Measurements from ENCODE around the gene LYRM7.

The LYRM7 gene

DNA sequence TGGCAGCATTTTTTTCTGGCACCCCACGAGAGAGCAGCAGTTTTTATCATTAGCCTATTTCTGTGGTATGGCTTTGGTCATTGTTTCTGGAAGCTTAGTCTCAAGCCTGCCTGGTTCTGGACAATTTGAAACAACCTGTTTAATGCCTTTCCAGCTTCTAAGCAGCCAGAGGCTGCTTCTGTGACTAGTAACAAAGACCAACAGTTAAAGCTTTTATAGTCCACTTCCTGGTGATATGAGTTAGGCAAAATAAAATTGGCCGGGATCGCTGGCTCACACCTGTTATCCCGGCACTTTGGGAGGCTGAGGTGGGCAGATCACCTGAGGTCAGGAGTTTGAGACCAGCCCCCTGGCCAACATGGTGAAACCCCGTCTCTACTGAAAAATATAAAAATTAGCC is 24.0 kb downstream of the LYRM7 start:
- POLR2A ChIA-PET (ENCODE audit: low non-redundant PET): no interaction called here
- CTCF ChIA-PET: interaction anchor here (0.9 kb wide), 1 partner anchor 70 kb away, joined by 3 read pairs; the partner anchor contains the start of gene CDC42SE2

DNA sequence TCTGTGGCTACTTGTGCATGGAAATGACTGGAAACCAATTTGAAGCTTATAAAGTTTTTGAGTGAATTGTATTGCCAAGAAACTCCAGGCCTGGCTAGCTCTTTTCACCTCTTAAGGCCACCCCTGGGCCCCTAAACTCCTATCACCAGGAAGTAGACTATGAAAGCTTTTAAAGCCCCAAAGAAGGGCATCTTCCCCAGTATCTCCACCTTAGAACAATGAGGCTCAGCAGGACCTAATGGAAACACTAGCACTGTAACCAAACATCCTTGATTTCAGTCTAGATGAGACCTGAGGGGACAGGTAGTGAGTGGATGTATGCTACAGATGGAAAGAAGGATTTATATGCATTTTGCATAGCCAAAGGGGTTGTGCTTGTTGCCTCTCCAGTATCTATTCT is 25.0 kb downstream of the LYRM7 start:
- no peak overlapping the region for H3K27ac ChIP-seq
- TF ChIP-seq, protein P1, sequence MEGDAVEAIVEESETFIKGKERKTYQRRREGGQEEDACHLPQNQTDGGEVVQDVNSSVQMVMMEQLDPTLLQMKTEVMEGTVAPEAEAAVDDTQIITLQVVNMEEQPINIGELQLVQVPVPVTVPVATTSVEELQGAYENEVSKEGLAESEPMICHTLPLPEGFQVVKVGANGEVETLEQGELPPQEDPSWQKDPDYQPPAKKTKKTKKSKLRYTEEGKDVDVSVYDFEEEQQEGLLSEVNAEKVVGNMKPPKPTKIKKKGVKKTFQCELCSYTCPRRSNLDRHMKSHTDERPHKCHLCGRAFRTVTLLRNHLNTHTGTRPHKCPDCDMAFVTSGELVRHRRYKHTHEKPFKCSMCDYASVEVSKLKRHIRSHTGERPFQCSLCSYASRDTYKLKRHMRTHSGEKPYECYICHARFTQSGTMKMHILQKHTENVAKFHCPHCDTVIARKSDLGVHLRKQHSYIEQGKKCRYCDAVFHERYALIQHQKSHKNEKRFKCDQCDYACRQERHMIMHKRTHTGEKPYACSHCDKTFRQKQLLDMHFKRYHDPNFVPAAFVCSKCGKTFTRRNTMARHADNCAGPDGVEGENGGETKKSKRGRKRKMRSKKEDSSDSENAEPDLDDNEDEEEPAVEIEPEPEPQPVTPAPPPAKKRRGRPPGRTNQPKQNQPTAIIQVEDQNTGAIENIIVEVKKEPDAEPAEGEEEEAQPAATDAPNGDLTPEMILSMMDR (conservative IDR thresholded peaks at IDR 0.05; ENCODE audit: low read depth): no peak
- CTCF ChIA-PET: interaction anchor here (0.7 to 0.9 kb wide), 2 partner anchors 69 to 95 kb away, joined by 3 to 4 read pairs; partner anchors contain the start of gene CDC42SE2
- DNase-seq (ENCODE audit: low spot score): no peak
- POLR2A ChIA-PET (ENCODE audit: low non-redundant PET): no interaction called here

More for the DNA sequence above, 24.0 kb downstream of the LYRM7 start:
- H3K27ac ChIP-seq: no peak overlapping the region
- TF ChIP-seq, protein P1 (conservative IDR thresholded peaks at IDR 0.05; ENCODE audit: low read depth): no peak
- no peak for DNase-seq (ENCODE audit: low spot score)

DNA sequence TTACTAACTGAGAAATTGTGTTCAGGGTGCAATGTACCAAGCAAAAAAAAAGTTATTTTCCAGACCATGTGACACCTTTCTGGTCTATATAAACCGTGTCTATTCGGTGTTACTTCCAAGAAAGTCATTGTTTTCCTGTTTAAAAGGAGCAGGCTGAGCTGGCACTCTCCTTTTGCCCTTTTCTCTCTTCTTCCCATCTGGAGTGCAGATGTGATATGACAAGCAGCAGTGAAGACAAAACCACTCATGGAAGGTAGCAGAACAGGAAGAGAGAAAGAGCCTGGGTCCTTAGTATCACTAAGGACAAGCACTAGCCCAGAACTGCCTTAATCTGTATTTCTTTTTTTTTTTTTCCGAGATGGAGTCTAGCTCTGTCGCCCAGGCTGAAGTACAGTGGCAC is 25.6 kb downstream of the LYRM7 start:
- DNase-seq (ENCODE audit: low spot score): no peak
- H3K27ac ChIP-seq: no peak overlapping the region
- ChIA-PET CTCF (interaction anchor here (0.7 kb wide), 1 partner anchor 94 kb away, joined by 4 read pairs; no protein-coding TSS in a partner anchor), POLR2A (ENCODE audit: low non-redundant PET) (no interaction called here)
- TF ChIP-seq, protein P1 (conservative IDR thresholded peaks at IDR 0.05; ENCODE audit: low read depth): no peak

DNA sequence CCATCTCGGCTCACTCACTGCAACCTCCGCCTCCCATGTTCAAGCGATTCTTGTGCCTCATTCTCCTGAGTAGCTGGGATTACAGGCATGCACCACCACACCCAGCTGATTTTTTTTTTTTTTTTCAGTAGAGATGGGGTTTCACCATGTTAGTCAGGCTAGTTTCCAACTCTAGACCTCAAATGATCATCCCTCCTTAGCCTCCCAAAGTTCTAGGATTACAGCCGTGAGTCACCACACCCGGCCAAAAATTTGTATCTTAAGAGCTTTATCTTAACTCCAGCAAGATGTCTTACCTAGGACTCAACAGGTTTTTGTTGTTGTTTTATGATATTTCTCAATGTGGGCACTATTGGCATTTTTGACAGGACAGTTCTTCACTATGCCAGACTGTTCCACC is 27.9 kb downstream of the LYRM7 start:
- POLR2A ChIA-PET (ENCODE audit: low non-redundant PET): interaction anchor here (0.6 kb wide), 1 partner anchor 876 kb away, joined by 3 read pairs; no protein-coding TSS in a partner anchor
- TF ChIP-seq, protein P1 (conservative IDR thresholded peaks at IDR 0.05; ENCODE audit: low read depth): no peak
- CTCF ChIA-PET: interaction anchor here (0.6 kb wide), 5 partner anchors 12 to 441 kb away, joined by 3 to 7 read pairs (median 5); no protein-coding TSS in a partner anchor
- H3K27ac ChIP-seq: no peak overlapping the region
- DNase-seq (ENCODE audit: low spot score): no peak

DNA sequence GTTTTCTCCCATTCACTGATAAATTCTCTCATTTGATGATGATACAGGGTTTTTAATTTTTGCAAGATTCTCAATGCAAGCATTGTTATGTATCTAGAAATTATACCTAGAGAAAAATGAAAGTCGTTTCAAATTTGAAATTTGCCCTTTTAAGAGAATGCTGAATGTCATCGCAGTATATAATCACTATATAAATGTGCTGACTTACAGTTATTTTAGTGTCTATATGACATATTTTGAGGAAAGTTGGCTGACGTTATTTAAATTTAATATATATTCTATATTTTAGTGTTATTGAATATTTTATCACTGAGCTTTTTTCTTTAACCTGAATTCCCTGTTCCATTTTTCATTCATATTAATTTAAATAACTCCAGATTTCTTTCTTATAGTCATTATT is 29.8 kb downstream of the LYRM7 start:
- POLR2A ChIA-PET (ENCODE audit: low non-redundant PET): no interaction called here
- no peak overlapping the region for H3K27ac ChIP-seq
- TF ChIP-seq, protein P1 (conservative IDR thresholded peaks at IDR 0.05; ENCODE audit: low read depth): no peak
- no peak for DNase-seq (ENCODE audit: low spot score)
- CTCF ChIA-PET: interaction anchor here (0.6 to 0.7 kb wide), 2 partner anchors 176 to 1001 kb away, joined by 4 to 6 read pairs; no protein-coding TSS in a partner anchor

DNA sequence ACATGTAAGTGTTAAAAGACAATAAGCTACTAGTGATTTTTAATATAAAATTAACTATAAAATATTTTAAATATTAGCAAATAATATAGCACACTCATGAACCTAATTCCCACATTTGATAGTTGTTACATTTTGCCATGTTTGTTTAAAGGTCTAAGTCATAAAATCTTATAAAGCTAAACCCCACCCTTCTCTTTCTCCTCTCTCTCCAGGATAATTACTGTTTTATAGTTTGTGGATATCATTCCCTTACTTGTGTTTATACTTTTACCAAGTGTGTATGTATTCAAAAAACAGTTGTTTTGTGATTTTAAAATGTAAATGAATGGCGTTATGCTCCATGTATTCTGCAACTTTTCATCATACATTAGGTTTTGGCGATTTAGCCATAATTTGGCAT is 34.2 kb downstream of the LYRM7 start:
- DNase-seq (ENCODE audit: low spot score): no peak
- H3K27ac ChIP-seq: no peak overlapping the region
- TF ChIP-seq, protein P1 (conservative IDR thresholded peaks at IDR 0.05; ENCODE audit: low read depth): no peak
- ChIA-PET POLR2A (ENCODE audit: low non-redundant PET) (no interaction called here), CTCF (interaction anchor here (0.7 kb wide), 1 partner anchor 48 kb away, joined by 4 read pairs; no protein-coding TSS in a partner anchor)

Measured in RWPE1 (cell line).